Uterus (tissue), 4 donors: Measurements from ENCODE around the gene DMPK. TPM values are rescaled to one million over a fixed set of nuclear protein-coding genes. Genes with fewer than 3 reads are reported as not detected.

Experiments
- DNase-seq, 2 donors: peaks; one replicate each; pipeline ENCODE4 v3.0.0-alpha.2; 2019 to 2020
- H3K27ac ChIP-seq, 2 donors: fragments of 200-600 bp; sonication (generic); 1 replicate in 1 of 2; 2 replicates in 1 of 2; pipeline ENCODE4 v1.5.1; 2016 to 2018
- H3K27me3 ChIP-seq, 2 donors: fragments of 200-600 bp; sonication (generic); one replicate each; pipeline ENCODE4 v1.5.1; 2018 to 2019; ENCODE audit warnings: control low read depth in 1 of 2
- H3K36me3 ChIP-seq, 2 donors: fragments of 200-600 bp; sonication (generic); one replicate each; pipeline ENCODE4 v1.5.1; 2019; ENCODE audit warnings: control low read depth in 1 of 2
- H3K4me1 ChIP-seq, 2 donors: fragments of 200-600 bp; sonication (generic); one replicate each; pipeline ENCODE4 v1.5.1; 2018 to 2019; ENCODE audit warnings: control low read depth in 1 of 2
- H3K4me3 ChIP-seq, 2 donors: fragments of 200-600 bp; sonication (generic); 1 replicate in 1 of 2; 2 replicates in 1 of 2; pipeline ENCODE4 v1.5.1; 2018 to 2019; ENCODE audit warnings: mild to moderate bottlenecking in 1 of 2
- H3K9me3 ChIP-seq, 2 donors: fragments of 200-600 bp; sonication (generic); one replicate each; pipeline ENCODE4 v1.5.1; 2019; ENCODE audit warnings: control low read depth in 1 of 2
- CTCF ChIP-seq, 4 experiments: fragments of 200-600 bp in 2 of 4; fragments of 450-650 bp in 2 of 4; sonication (generic) in 2 of 4; IDR thresholded peaks; one replicate each; pipeline ENCODE4 v1.5.1; 2016 to 2019; ENCODE audit warnings: antibody characterized with exemption in 4 of 4, mild to moderate bottlenecking in 2 of 4, moderate library complexity in 1 of 4
- POLR2A ChIP-seq, 2 donors: fragments of 450-650 bp; IDR thresholded peaks; one replicate each; pipeline ENCODE4 v1.6.1; 2016; ENCODE audit warnings: antibody characterized with exemption in 2 of 2, mild to moderate bottlenecking in 1 of 2, moderate library complexity in 1 of 2
- intact Hi-C: fragments of 100-400 bp; cut with DNase I; formaldehyde crosslinking; loops from one replicate; pipeline ENCODE4 v1.15.1; 2023; ENCODE audit warnings: low total_unique reads
- total RNA-seq, 4 donors: library from RNA; depleted of rRNA in 3 of 4; stranded (reverse); fragments of >200 nt in 3 of 4; gene quantifications; one replicate each; pipeline versions ENCODE4 v1.1.0 to v1.2.4, GENCODE V29; 2014 to 2023
- donor health status: DM: yes; HTN: yes; CAD: no.

DMPK gene
- total RNA-seq, 4 donors from 2014 or later = 15.3 to 211 (median 43.8) TPM

- no peaks in the 10 kb centered on the region for H3K9me3 ChIP-seq
- no peaks in the 10 kb centered on the region for H3K36me3 ChIP-seq
- TF ChIP-seq POLR2A (IDR thresholded peaks at IDR 0.05) (no peak), CTCF (IDR thresholded peaks at IDR 0.05) (no peak)
- no peak overlapping the region for H3K27ac ChIP-seq
- intact Hi-C loops = no loop called here
- H3K27me3 ChIP-seq = no peaks in the 10 kb centered on the region
- no peak overlapping the region for H3K4me3 ChIP-seq
- H3K4me1 ChIP-seq = no peaks in the 10 kb centered on the region
- no peak for DNase-seq
Observed at GRCh38 chr19:45747513-45747912, 34.8 kb downstream of the DMPK start.

- no peak for DNase-seq
- Histone ChIP-seq H3K36me3 (no peaks in the 10 kb centered on the region), H3K4me3 (no peak overlapping the region), H3K9me3 (no peaks in the 10 kb centered on the region), H3K27me3 (no peaks in the 10 kb centered on the region), H3K4me1 (no peaks in the 10 kb centered on the region), H3K27ac (no peak overlapping the region)
- intact Hi-C loops = no loop called here
- TF ChIP-seq POLR2A (IDR thresholded peaks at IDR 0.05) (no peak), CTCF (IDR thresholded peaks at IDR 0.05) (no peak)
Observed at GRCh38 chr19:45746866-45747265, 35.4 kb downstream of the DMPK start.

GRCh38 chr19:45745606-45746005 is 36.7 kb downstream of the DMPK start:
- H3K4me3 ChIP-seq = no peak overlapping the region
- H3K4me1 ChIP-seq = no peaks in the 10 kb centered on the region
- TF ChIP-seq POLR2A (IDR thresholded peaks at IDR 0.05) (no peak), CTCF (IDR thresholded peaks at IDR 0.05) (no peak)
- H3K36me3 ChIP-seq = no peaks in the 10 kb centered on the region
- no peak for DNase-seq
- no peaks in the 10 kb centered on the region for H3K9me3 ChIP-seq
- no peaks in the 10 kb centered on the region for H3K27me3 ChIP-seq
- intact Hi-C loops = no loop called here
- no peak overlapping the region for H3K27ac ChIP-seq

- H3K9me3 ChIP-seq = no peaks in the 10 kb centered on the region
- H3K27me3 ChIP-seq = no peaks in the 10 kb centered on the region
- no peaks in the 10 kb centered on the region for H3K4me1 ChIP-seq
- intact Hi-C loops = no loop called here
- no peak overlapping the region for H3K4me3 ChIP-seq
- H3K27ac ChIP-seq = no peak overlapping the region
- no peak for TF ChIP-seq POLR2A (IDR thresholded peaks at IDR 0.05)
- TF ChIP-seq CTCF (IDR thresholded peaks at IDR 0.05) = no peak
- no peaks in the 10 kb centered on the region for H3K36me3 ChIP-seq
- DNase-seq = no peak
Observed at GRCh38 chr19:45742969-45743368, 39.3 kb downstream of the DMPK start.

- Histone ChIP-seq H3K27ac (no peak overlapping the region), H3K27me3 (no peaks in the 10 kb centered on the region), H3K9me3 (no peaks in the 10 kb centered on the region), H3K4me3 (no peak overlapping the region), H3K4me1 (no peaks in the 10 kb centered on the region), H3K36me3 (no peaks in the 10 kb centered on the region)
- TF ChIP-seq CTCF (IDR thresholded peaks at IDR 0.05) (no peak), POLR2A (IDR thresholded peaks at IDR 0.05) (no peak)
- intact Hi-C loops = no loop called here
- DNase-seq = no peak
Observed at GRCh38 chr19:45739498-45740439, 42.5 kb downstream of the DMPK start.
